Neural crest cell (in vitro differentiated cells): ENCODE data around the gene SUMF2. TPM values are rescaled to one million over a fixed set of nuclear protein-coding genes. Genes with fewer than 3 reads are reported as not detected.
"Not testable (repeated sequence)": the region's sequence is repeated elsewhere in the genome, so short reads cannot be mapped to it uniquely, and the experiment has no call there.

Source experiments
- DNase-seq: peaks from one replicate; pipeline ENCODE4 v3.0.0; 2021; ENCODE audit warnings: low read depth, mixed read lengths, low spot score
- H3K27ac Mint-ChIP-seq: one replicate; pipeline ENCODE4 v1.8.0; 2021; ENCODE audit warnings: mild to moderate bottlenecking, mixed read lengths; ENCODE audit not compliant: unreplicated experiment
- H3K27me3 Mint-ChIP-seq: 2 replicates; pipeline ENCODE4 v1.8.0; 2021; ENCODE audit warnings: low read depth, mild to moderate bottlenecking, mixed read lengths
- H3K36me3 Mint-ChIP-seq: 2 replicates; pipeline ENCODE4 v1.8.0; 2021; ENCODE audit warnings: low read depth, mild to moderate bottlenecking, mixed read lengths
- H3K4me1 Mint-ChIP-seq: 2 replicates; pipeline ENCODE4 v1.8.0; 2021; ENCODE audit warnings: mixed read lengths
- H3K4me3 Mint-ChIP-seq: one replicate; pipeline ENCODE4 v1.8.0; 2021; ENCODE audit warnings: mild to moderate bottlenecking, mixed read lengths
- H3K9me3 Mint-ChIP-seq: 2 replicates; pipeline ENCODE4 v1.8.0; 2021; ENCODE audit warnings: mixed read lengths
- total RNA-seq: library from RNA; stranded (reverse); gene quantifications from 2 replicates; pipeline ENCODE4 v1.2.1, GENCODE V29; 2021
- TF ChIP-seq, protein P1 (sequence below): fragments of 200-600 bp; sonication (generic); conservative IDR thresholded peaks from 2 replicates; pipeline ENCODE4 v1.5.0; 2021; ENCODE audit warnings: antibody characterized with exemption, mild to moderate bottlenecking

Gene SUMF2
- total RNA-seq, 1 donor from 2014 or later, result 85.9 TPM

DNA sequence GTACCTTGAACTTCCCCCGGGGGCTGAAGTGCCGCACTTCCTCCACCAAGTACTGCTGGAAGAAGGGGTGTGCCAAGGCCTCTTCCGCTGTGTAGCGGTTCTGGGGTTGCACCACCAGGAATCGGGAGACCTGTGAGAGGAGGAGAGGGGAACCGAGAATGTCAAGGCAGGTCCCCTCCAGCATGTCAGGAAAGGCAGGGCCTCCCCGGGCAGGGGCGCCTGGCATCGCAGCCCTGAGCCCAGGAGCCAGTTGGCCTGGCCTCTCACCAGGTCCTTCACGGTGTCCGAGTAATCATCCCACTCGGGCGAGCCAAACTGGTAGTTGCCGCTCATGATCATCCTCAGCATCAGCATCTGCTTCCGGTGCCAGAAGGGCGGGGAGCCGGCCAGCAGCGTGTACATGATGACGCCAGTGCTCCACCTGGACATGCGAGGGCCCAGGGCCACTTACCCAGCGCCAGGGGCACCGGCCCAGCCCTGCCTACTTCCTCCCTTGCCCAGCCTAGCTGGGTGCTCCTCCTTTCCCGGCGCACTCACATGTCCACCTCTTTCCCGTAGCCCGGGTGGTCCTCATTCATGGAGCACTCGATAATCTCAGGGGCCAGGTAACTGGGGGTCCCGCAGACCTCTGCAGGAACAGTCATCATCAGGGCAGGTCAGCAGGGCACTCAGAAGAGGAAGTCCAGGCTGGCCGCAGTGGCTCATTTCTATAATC is 17.7 kb downstream of the SUMF2 start:
- H3K4me3 Mint-ChIP-seq, result no peak overlapping the region
- DNase-seq, result no peak
- H3K27ac Mint-ChIP-seq, result no peak overlapping the region
- TF ChIP-seq, protein P1, sequence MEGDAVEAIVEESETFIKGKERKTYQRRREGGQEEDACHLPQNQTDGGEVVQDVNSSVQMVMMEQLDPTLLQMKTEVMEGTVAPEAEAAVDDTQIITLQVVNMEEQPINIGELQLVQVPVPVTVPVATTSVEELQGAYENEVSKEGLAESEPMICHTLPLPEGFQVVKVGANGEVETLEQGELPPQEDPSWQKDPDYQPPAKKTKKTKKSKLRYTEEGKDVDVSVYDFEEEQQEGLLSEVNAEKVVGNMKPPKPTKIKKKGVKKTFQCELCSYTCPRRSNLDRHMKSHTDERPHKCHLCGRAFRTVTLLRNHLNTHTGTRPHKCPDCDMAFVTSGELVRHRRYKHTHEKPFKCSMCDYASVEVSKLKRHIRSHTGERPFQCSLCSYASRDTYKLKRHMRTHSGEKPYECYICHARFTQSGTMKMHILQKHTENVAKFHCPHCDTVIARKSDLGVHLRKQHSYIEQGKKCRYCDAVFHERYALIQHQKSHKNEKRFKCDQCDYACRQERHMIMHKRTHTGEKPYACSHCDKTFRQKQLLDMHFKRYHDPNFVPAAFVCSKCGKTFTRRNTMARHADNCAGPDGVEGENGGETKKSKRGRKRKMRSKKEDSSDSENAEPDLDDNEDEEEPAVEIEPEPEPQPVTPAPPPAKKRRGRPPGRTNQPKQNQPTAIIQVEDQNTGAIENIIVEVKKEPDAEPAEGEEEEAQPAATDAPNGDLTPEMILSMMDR, result no peak
- H3K27me3 Mint-ChIP-seq, result no peaks in the 10 kb centered on the region
- H3K9me3 Mint-ChIP-seq, result no peaks in the 10 kb centered on the region
- H3K4me1 Mint-ChIP-seq, result no peaks in the 10 kb centered on the region
- H3K36me3 Mint-ChIP-seq, result peaks cover 5% of the 10 kb centered on the region

DNA sequence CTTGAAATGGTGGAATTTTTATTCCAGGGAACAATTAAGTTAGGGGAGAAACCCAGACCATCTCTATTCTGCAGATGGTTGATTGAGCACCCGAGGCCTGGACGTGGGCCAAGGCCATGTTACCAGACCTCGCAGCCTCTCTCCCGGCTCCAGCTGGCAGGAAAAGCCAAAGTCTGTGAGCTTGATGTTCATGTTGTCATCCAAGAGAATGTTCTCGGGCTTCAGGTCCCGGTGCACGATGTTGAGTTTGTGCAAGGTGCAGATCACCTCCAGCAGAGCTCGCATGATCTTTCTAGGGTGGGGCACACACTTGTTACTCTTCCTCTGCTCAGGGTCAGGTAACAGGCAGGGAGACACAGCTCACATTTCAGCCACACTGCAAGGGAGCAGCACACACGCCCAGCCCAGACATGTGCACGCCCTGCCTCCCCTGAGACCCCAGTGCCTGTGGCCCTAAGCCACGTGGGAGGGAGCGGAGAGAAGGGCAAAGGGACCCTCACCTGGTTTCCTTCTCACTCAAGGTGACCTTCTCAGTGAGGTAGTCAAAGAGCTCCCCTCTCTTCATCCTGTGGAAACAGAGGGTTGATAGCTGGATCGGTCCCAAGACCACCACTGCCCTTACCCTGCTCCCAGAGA is 19.2 kb downstream of the SUMF2 start:
- H3K9me3 Mint-ChIP-seq, result no peaks in the 10 kb centered on the region
- no peaks in the 10 kb centered on the region for H3K4me1 Mint-ChIP-seq
- H3K4me3 Mint-ChIP-seq, result no peak overlapping the region
- no peak overlapping the region for H3K27ac Mint-ChIP-seq
- H3K27me3 Mint-ChIP-seq, result no peaks in the 10 kb centered on the region
- no peak for DNase-seq
- TF ChIP-seq, protein P1, result no peak
- peaks cover 5% of the 10 kb centered on the region for H3K36me3 Mint-ChIP-seq

DNA sequence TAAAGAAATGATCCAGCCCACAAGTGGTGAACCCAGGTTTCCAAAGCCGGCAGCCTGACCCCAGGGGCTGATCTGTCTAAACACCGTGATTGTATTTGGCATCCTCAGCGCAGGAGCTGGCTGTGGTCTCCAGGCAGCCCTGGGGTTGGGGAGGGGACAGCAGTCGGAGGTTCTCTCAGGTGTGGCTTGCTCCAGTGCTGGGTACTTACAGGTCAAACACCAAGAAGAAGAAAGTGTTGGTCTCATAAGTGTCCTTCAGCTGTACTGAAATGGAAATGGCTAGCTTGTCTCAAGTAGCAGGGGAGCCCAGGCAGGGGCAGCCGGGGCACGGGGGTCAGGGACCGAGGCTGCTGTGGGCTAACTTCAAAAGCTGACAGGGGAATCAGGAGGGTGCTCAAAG is 22.7 kb downstream of the SUMF2 start:
- Mint-ChIP-seq H3K27ac (peak overlapping the region; percentile 19), H3K4me3 (no peak overlapping the region), H3K4me1 (no peaks in the 10 kb centered on the region), H3K9me3 (no peaks in the 10 kb centered on the region), H3K36me3 (no peaks in the 10 kb centered on the region), H3K27me3 (no peaks in the 10 kb centered on the region)
- TF ChIP-seq, protein P1, result no peak
- no peak for DNase-seq

DNA sequence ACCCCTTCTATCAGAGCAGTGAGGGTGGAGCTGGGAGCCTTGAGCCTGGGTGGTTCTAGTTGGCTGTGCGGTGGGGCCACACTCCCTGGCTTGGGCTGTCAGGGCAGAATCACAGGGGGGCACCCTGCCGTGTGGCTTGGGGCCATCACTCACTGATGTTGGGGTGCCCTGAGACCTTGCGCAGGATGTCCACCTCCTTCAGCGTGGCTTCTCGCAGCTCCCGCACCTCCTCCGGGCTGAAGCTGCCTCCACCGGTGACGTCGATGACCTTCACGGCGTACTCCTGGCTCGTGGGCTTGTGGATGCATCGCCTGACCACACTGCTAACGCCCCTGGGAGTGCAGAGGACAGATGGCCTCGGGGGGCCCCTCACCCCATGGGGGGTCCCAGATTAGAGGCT is 23.4 kb downstream of the SUMF2 start:
- H3K36me3 Mint-ChIP-seq, result no peaks in the 10 kb centered on the region
- H3K27me3 Mint-ChIP-seq, result no peaks in the 10 kb centered on the region
- no peaks in the 10 kb centered on the region for H3K4me1 Mint-ChIP-seq
- no peak for DNase-seq
- H3K27ac Mint-ChIP-seq, result no peak overlapping the region
- H3K4me3 Mint-ChIP-seq, result no peak overlapping the region
- no peaks in the 10 kb centered on the region for H3K9me3 Mint-ChIP-seq
- TF ChIP-seq, protein P1, result no peak

DNA sequence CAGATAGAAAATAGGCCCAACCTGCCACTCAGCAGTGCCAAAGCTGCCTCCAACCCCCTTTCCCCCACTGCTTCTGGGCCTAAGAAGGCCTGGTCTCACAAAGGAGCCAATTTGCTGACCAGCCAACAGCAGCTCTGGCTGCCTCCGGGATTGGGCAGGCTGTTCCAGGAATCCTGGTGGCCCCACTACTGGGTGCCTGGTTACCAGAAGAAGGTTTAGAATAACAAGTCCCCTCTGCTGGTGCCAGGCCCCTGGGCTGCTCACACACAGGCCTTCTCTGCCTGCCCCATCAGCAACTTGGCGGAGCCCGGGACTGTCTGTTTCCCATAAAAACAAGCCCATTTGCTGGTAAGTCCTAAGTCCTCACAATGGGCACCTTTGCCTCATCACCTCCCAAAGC is 27.5 kb downstream of the SUMF2 start:
- Mint-ChIP-seq H3K9me3 (no peaks in the 10 kb centered on the region), H3K27me3 (no peaks in the 10 kb centered on the region), H3K27ac (no peak overlapping the region), H3K4me1 (no peaks in the 10 kb centered on the region), H3K36me3 (peaks cover 2% of the 10 kb centered on the region), H3K4me3 (no peak overlapping the region)
- TF ChIP-seq, protein P1, result no peak
- DNase-seq, result no peak

DNA sequence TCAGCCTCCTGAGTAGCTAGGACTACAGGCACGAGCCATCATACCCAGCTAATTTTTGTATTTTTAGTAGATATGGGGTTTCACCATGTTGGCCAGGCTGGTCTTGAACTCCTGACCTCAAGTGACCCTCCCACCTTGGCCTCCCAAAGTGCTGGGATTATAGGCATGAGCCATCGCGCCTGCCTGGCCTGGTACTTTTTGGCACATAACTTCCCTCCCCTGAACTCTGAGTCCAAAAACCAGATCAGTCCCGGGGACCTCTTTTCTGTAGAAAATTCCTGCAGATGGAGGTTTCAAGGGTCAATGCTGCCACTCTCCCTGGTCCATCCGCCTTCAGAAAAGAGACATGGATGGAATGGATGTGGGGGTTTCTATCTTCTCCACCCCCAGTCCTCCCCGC is 28.3 kb downstream of the SUMF2 start:
- not testable (repeated sequence) for H3K27me3 Mint-ChIP-seq, H3K9me3 Mint-ChIP-seq, H3K36me3 Mint-ChIP-seq, H3K27ac Mint-ChIP-seq, H3K4me1 Mint-ChIP-seq, H3K4me3 Mint-ChIP-seq, DNase-seq
